Stomach (tissue), 19 donors: ENCODE results near the gene CORO7. TPM values are rescaled to one million over a fixed set of nuclear protein-coding genes. Genes with fewer than 3 reads are reported as not detected.

Experiments used
- DNase-seq, 2 donors: peaks; one replicate each; pipeline versions ENCODE4 v3.0.0 to v3.0.0-alpha.2; 2013 to 2019
- H3K27ac ChIP-seq, 5 donors: fragments of 200-600 bp in 4 of 5; sonication (generic) in 4 of 5; one replicate each; pipeline ENCODE4 v1.5.1; 2013 to 2019; ENCODE audit warnings: mild to moderate bottlenecking in 1 of 5, moderate library complexity in 1 of 5
- H3K27me3 ChIP-seq, 3 donors: fragments of 200-600 bp; sonication (generic); one replicate each; pipeline ENCODE4 v1.5.1; 2017 to 2019; ENCODE audit warnings: mixed run types in 1 of 3
- H3K36me3 ChIP-seq, 4 donors: fragments of 200-600 bp; sonication (generic); 1 replicate in 3 of 4; 2 replicates in 1 of 4; pipeline ENCODE4 v1.5.1; 2016 to 2019
- H3K4me1 ChIP-seq, 4 donors: fragments of 200-600 bp; sonication (generic); one replicate each; pipeline ENCODE4 v1.5.1; 2016 to 2019
- H3K4me3 ChIP-seq, 4 donors: fragments of 200-600 bp; sonication (generic) in 3 of 4; one replicate each; pipeline ENCODE4 v1.5.1; 2016 to 2019; ENCODE audit warnings: mild to moderate bottlenecking in 1 of 4
- H3K9me3 ChIP-seq, 4 donors: fragments of 200-600 bp; sonication (generic); one replicate each; pipeline ENCODE4 v1.5.1; 2016 to 2019
- CTCF ChIP-seq, 7 experiments: fragments of 450-650 bp in 4 of 7; fragments of 200-600 bp in 3 of 7; sonication (generic) in 3 of 7; IDR thresholded peaks; one replicate each; pipeline ENCODE4 v1.5.1; 2016 to 2019; ENCODE audit warnings: antibody characterized with exemption in 7 of 7, control low read depth in 2 of 7, mild to moderate bottlenecking in 1 of 7
- EP300 ChIP-seq: sonication (generic); formaldehyde crosslinking; IDR thresholded peaks from one replicate; pipeline ENCODE4 v1.6.1; 2017; ENCODE audit warnings: antibody characterized with exemption
- POLR2A ChIP-seq, 4 donors: fragments of 450-650 bp; IDR thresholded peaks; one replicate each; pipeline ENCODE4 v1.6.1; 2016; ENCODE audit warnings: antibody characterized with exemption in 4 of 4, control low read depth in 2 of 4, mild to moderate bottlenecking in 1 of 4, moderate library complexity in 1 of 4
- POLR2AphosphoS5 ChIP-seq, 3 donors: sonication (generic); formaldehyde crosslinking; IDR thresholded peaks; one replicate each; pipeline ENCODE4 v1.6.1; 2016; ENCODE audit warnings: antibody characterized with exemption in 3 of 3
- WGBS, 5 donors: extraction: QIAGEN DNeasy Blood & Tissue Kit in 3 of 5; methylation state at CpG; one replicate each; pipeline versions ENCODE4 v1.1.5 to v1.1.7; 2013 to 2018; 5-methylcytosine and 5-hydroxymethylcytosine counted together
- intact Hi-C: fragments of 100-400 bp; cut with DNase I; formaldehyde crosslinking; loops from one replicate; pipeline ENCODE4 v1.15.1; 2023; ENCODE audit warnings: low total_unique reads
- long read RNA-seq, 10 donors: transcript quantifications; one replicate each; lab custom pipeline, GENCODE V29; 2026
- polyA plus RNA-seq, 3 donors: library from polyadenylated mRNA; stranded (reverse); fragments of 200-250 nt; gene quantifications; one replicate each; pipeline ENCODE4 v1.2.3, GENCODE V29; 2013
- total RNA-seq, 5 donors: library from RNA; depleted of rRNA; stranded (reverse); fragments of >200 nt; gene quantifications; one replicate each; pipeline versions ENCODE4 v1.1.0 to v1.2.3, GENCODE V29; 2014 to 2016
- donor health status: healthy with polysubstance abuse.
- donor health status: Bipolar disorder and iron deficiency.
- donor health status: healthy.

CORO7 gene
- total RNA-seq (100 to 1,000 TPM in 2 of 5 donors, 10 to 100 TPM in 3; 12.5 to 173 (median 57.2) TPM), polyA plus RNA-seq (10 to 100 TPM; 12.6 to 14.2 (median 13.6) TPM)
- long read RNA-seq, donor 1 = 0 reads
- long read RNA-seq, donor 2, partial matches to known transcripts = 0 of 2 reads
- long read RNA-seq, donor 2, other reads (novel, unspliced or antisense) = 0 of 2 reads
- long read RNA-seq, donor 3, partial matches to known transcripts = 0 of 1 reads
- long read RNA-seq, donor 3, other reads (novel, unspliced or antisense) = 0 of 1 reads
- long read RNA-seq, donor 4 = 0 reads
- long read RNA-seq, donor 5 = 0 reads
- long read RNA-seq, donor 6, partial matches to known transcripts = 0 of 4 reads
- long read RNA-seq, donor 6, other reads (novel, unspliced or antisense) = 0 of 4 reads
- long read RNA-seq, donor 7, partial matches to known transcripts = 0 of 1 reads
- long read RNA-seq, donor 7, other reads (novel, unspliced or antisense) = 0 of 1 reads
- long read RNA-seq, donor 8 = 0 reads
- long read RNA-seq, donor 9 = 0 reads
- long read RNA-seq, donor 10, partial matches to known transcripts = 9 of 10 reads
- long read RNA-seq, donor 10, other reads (novel, unspliced or antisense) = 0 of 10 reads

GRCh38 chr16:4416200-4417032, at the start of gene CORO7:
Gene CORO7, minus strand, starts transcription at chr16:4416596. Its CDS starts 78 bp downstream, at chr16:4416518.
- WGBS, 5 donors = 0 to 1% (median 0%) methylated on average over 19 to 92 of the region's 92 CpGs
- no peaks in the 10 kb centered on the region for H3K9me3 ChIP-seq
- TF ChIP-seq CTCF (IDR thresholded peaks at IDR 0.05) (peak in 2 of 7 experiments; percentile 12 to 15), EP300 (no peak), POLR2A (IDR thresholded peaks at IDR 0.05) (peak in 1 of 4 donors; percentile 42), POLR2AphosphoS5 (IDR thresholded peaks at IDR 0.05) (peak; percentile 51 to 87 (median 70))
- peak; percentile 98 for DNase-seq
- H3K36me3 ChIP-seq = peaks cover 0 to 18% (median 17%) of the 10 kb centered on the region in 4 donors
- H3K27me3 ChIP-seq = no peaks in the 10 kb centered on the region
- peak within 1 kb of the TSS; percentile 88 to 95 (median 94) for H3K27ac ChIP-seq
- intact Hi-C loops = no loop called here
- H3K4me1 ChIP-seq = peaks cover 11 to 55% (median 40%) of the 10 kb centered on the region in 4 donors
- peak within 1 kb of the TSS; percentile 86 to 99 (median 92) for H3K4me3 ChIP-seq

GRCh38 chr16:4463522-4464163, 47.2 kb upstream of the CORO7 start:
- intact Hi-C loops = no loop called here
- no peaks in the 10 kb centered on the region for H3K27me3 ChIP-seq
- no peak overlapping the region for H3K27ac ChIP-seq
- TF ChIP-seq EP300 = no peak
- no peak for TF ChIP-seq POLR2AphosphoS5 (IDR thresholded peaks at IDR 0.05)
- TF ChIP-seq POLR2A (IDR thresholded peaks at IDR 0.05) = no peak
- no peak for TF ChIP-seq CTCF (IDR thresholded peaks at IDR 0.05)
- peaks cover 31 to 94% (median 92%) of the 10 kb centered on the region in 4 donors for H3K36me3 ChIP-seq
- no peak for DNase-seq
- H3K4me3 ChIP-seq = no peak overlapping the region
- H3K9me3 ChIP-seq = no peaks in the 10 kb centered on the region
- 70 to 81% (median 75%) methylated on average over 20 to 22 of the region's 22 CpGs for WGBS, 5 donors
- peaks cover 0 to 12% (median 0%) of the 10 kb centered on the region in 4 donors for H3K4me1 ChIP-seq

- Histone ChIP-seq H3K27me3 (no peaks in the 10 kb centered on the region), H3K4me1 (peaks cover 0 to 13% (median 0%) of the 10 kb centered on the region in 4 donors), H3K36me3 (peaks cover 30 to 97% (median 91%) of the 10 kb centered on the region in 4 donors), H3K9me3 (no peaks in the 10 kb centered on the region), H3K4me3 (no peak overlapping the region), H3K27ac (peak overlapping the region in 1 of 5 donors; percentile 18)
- TF ChIP-seq EP300 = no peak
- no peak for TF ChIP-seq CTCF (IDR thresholded peaks at IDR 0.05)
- TF ChIP-seq POLR2A (IDR thresholded peaks at IDR 0.05) = no peak
- TF ChIP-seq POLR2AphosphoS5 (IDR thresholded peaks at IDR 0.05) = no peak
- DNase-seq = peak in 1 of 2 donors; percentile 50
- intact Hi-C loops = no loop called here
- WGBS, 5 donors = 70 to 83% (median 76%) methylated on average over 25 to 27 of the region's 27 CpGs
Observed at GRCh38 chr16:4461250-4462085, 45.1 kb upstream of the CORO7 start.
